ENCODE data around the gene JAM3.

Gene JAM3

DNA sequence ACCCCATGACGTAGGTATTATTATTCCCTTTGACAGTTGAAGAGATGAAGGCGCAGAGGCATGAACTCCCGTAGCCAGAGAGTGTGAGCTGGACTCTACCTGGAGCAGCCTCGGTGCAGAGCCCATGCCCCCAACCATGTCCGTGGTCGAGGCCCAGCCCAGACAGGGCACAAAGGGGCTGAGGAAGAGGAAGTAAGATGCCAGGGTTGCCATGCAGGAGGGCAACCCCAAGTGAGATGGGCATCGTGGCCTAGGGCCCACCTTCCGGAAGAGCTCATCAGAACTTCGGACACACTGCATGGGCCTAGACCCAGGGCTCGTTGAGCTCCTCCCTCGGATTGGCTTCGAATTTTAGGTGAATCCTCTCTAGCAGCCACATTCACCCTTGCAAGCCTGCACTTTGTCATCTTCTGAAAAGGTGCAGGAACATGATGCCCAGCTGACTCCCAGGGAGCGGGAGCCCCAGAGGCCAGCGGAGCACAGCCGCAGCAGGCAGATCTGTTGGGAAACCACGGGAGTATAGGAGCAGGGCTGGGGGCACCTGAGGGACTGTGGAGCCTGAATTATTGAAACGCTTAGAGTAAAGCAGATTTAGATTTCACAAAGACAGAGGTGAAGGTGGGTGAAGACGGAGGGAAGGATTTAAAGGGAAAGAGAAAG is 29.0 kb upstream of the JAM3 start:
- DNase-seq, result no peak

DNA sequence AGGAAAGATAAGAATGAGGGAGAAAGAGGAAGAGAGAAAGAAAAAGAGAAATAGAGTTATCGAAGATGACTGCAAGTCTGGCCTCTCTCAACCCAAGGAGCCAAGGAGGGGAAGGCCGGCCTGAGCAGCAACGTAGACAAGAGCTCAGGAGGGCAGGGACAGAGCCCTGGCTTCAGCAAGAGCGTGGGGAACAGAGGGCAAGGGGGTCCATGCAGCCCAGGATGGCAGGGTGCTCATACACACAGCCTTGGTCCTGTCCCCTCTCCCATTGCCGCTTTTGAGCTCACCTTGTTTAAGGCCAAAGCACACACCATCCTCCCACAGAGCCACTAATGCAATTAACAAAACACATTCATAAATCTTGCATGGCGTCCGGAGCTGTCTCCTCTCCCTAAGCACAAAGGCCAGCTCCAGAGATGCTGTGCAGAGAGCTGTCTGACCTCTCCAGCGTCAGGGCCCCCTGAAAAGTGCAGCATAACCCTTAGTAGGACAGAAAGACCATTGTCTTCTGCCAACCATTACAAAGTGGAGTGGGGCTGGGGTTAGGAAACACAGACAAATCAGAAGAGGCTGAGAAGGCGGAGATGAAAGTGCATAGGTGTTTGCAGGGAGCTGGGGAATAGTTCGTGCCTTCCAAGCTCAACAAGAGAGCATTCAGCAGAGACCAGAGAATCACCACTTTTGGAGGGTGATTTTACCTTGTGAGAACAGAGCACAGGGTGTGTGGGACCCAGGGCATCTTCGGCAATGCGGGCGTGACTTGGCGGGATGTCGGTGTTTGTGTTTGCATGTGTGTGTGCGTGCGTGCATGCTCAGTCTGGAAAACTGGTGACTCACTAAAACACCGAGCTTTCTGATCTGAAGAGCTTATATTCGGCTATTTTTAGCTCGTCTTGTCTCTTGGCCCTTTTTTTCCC is 28.2 kb upstream of the JAM3 start:
- no peak for DNase-seq

DNA sequence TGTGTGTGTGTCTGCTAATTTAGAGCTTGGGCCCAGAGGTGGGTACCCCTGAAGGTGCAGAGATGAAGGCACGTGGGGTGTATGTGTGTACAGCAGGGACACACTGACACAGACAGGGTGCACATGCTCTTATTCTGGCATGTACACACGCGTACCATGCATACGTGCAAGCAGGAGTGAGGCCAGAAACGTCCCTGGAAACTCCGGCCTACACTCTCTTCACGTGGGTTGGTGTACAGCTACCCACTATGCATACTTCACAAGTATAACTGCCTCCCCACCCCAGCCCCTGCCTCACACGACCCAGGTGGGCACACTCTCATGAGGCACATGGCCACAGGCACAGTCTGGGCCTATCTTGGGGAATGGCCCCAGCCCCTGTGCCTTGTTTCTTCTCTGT is 27.5 kb upstream of the JAM3 start:
- DNase-seq, result no peak

DNA sequence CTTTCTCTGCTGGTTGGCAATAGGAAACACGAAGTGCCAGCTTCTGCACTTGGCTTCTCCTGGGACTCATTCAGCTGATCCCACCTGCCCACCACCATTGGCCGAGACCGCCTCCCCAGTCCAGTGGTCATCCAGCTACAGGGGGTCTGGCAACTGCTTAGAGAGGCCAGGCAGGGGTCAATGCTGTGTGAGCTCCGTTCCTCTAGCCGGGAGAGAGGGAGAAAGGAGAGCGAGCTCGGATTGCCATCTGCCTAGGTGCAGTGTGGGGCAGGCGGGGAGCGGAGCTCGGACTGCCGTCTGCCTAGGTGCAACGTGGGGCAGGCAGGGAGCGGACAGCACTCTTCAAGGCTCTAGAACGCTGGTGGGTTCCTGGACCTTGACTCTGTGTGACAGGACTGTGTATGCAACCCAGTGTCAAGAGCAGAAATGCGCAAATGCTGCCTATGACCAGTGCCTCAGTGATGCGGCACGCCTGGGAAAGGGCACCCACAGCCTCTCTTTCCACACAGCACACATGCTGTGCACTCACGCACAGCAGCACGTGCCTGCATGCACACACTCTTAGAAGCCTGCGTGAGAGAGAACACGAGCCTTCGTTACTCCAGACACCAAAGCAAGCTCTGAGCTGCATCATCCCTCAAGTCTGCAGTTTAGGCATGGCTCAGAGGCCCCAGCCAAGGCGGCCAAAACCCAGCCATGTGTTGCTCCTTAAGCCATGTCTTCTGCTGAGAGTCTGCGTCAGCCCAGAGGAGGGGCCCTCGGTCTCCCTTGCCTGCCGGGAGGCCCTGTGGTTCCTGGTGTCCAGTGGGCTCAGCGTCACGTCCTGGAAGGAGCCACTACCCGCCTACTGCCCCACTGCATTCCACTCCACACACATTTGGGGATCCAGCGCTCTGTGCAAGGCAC is 26.8 kb upstream of the JAM3 start:
- DNase-seq, result no peak

DNA sequence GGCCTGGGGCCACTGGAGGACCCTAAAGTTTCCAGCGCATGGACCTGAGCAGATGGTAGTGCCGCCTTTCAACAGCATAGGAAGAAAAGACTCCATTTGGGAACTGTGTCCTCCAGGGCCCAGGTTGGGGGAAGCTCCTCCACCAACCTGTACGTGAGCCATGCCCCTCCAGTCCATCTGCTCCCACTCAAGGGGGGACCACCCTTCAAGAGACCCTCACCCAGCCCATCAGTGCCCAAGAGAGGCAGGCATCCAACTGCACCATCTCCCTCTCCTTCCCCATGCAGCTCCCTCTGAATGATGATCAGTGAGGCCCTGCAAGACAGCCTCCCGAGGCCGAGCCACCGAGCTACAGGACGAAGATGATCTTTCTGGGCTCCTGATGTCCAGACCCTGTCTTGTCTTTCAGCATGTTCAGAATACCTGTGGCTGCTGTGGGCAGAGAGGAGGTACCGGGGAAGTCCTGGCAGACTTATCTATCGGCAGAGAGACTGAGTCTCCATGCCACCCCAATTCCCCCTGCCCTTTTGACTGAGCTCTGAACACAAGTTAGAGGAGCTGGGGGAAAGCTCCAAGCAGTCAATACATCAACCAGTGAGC is 25.0 kb upstream of the JAM3 start:
- DNase-seq, result no peak

DNA sequence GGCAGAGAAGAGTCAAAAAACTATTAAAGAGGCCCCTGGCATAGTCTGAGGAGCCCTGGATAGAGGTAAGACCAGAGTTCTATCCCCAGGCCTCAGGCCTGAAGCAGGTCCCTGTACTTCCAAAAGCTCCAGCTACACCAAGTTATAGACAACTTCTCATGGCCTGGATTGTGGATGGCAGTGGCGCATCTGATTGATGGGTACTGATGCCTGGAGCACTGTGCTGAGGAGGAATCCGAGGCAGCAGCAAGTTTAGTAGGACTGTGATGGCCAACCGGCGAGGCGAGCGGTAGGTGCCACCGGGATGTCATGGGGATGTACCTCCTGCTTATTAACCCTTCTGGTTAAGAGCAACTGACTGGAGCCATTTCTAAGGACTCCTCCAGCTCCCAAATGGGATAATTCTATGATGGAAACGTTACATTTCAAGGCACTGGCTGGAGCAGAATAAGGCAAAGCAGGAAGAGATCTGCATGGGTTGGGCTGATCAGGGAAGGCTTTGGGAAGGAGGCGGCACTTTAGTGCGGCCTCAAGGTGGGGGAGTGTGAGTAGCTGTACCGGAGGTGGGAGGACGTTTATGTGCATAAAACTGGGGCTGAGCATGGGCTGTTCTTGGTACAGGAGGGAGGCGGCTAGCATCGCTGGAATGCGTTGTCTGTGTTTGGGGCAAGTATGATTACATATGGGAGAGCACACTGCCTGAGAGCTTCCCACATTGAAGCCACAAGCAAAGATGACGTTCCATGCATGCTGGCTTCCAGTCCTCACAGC is 24.2 kb upstream of the JAM3 start:
- DNase-seq, result no peak

DNA sequence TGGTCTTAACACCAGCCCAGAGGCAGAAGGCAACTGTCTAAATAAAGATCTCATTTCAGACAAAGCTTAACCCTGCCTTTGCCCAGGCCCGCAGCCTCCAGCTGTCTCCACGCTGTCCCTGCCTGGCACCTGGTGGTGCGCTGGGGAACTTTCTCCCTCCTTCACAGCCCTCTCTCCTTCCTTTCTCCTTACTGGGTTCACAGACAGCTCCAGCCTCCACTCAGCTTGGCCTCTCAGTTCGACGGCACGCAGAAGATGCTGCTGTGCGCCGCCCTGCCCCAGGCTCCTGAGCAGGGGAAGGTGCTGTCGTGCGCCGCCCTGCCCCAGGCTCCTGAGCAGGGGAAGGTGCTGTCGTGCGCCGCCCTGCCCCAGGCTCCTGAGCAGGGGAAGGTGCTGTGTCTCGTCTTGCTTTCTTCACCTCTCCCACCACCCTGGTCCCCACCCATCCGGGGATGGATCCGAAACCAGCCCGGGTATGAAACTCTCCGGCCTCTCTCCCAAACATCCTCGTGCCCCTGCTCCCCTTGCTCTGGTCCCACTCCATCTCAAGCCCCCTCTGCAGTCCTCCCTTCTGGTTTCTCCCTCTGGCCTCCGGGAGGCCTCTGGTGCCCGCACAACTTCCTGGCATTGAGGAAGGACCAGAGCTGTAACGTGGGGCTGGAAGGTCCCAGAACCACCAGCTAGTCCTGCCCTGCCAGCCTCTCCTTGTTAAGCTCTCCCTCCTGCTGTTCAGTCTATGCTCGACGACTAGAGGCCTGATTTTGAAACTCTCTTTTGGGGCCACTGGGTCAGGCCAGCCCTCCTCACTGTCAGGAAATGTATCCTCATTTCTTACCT is 22.9 kb upstream of the JAM3 start:
- peak; percentile 16 for DNase-seq

DNA sequence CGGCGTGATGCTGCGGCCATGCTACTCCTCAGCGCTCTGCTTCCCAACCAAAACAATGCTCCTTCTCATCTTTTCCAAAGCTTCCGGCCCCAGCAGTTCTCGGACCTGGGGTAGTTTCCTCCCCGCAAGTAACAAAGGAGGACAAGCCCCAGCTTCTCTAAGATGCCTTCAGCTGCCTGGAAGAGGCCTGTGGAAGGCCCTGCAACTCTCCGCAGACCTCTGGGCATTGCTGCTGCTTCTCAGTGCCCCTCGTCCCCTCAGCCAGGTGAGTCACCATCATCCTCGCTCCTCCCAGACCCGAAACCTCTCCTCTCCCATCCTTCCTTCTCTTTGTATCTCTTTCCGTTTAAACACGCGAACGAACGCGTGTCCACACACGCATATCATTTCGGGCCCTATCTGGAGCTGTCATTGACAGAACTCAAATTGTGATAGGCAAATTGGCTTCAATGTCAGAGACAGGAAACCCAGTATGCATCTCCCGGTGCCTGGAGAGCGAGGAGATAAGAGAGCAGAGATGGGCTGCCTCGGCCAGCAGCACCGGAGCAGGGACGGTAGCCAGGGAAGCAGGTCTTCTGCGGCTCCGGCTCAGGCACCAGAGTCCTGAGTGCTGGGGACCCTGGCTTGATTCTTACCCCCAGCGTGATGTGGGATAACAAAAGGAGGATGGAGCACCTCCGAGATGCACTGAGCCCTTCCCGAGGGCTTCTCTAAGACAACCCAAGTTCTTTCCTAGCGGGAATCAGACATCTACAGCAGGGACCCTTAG is 22.0 kb upstream of the JAM3 start:
- DNase-seq, result no peak

DNA sequence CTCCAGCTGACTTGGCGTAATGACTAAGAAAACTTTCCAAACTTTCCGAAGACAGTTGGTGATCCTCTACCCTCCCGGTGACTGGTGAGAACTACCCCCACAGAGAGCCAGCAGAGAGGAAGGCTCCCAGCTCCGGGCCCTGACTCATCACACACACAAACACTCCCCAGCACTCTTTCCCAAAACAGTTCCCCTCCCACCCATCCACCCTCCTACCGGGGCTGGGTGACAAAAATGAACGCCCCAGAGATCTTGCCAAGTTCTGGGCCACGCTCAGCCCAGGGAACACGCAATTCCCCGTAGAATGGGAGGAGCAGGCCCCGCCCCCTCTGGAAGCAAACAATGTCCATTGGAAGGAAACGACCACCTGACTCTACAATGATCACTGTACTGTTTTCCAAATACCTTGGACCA is 21.3 kb upstream of the JAM3 start:
- no peak for DNase-seq

DNA sequence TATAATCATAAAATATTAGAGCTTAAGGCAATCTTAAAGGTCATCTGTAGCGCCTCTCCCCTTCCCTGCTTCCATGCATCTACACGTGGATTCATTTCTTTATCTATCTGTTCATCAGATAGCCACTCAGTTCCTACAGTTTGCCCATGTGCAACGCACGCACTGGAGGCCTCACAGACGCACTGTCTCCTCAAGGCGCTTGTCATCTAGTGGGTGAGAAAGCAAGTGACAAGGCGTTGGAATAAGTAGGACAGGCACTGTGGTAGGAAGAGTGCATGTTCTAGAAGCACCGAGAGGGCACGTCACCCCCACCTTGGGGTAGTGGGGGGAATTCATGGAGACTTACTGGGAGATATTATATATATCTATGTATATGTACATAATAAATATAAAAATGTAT is 20.8 kb upstream of the JAM3 start:
- no peak for DNase-seq

DNA sequence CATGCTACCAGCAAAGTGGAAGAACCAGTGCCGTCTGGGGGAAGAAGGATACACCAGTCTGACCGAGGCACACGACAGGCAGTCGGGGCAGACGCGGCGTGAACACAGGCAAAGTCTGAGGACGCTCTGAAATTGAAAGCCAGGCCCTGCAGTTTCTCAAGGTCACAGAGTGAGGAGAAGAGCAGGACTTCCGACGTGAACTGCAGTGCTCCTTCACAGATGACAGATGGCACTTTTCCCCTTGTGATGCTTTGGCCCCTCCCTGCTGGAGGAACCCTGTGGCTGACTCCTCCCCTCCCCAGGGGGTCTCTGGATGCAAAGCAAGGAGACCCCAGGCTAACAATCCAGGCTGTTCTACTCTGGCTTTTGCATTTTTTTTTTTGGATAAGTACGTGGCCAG is 19.6 kb upstream of the JAM3 start:
- no peak for DNase-seq

DNA sequence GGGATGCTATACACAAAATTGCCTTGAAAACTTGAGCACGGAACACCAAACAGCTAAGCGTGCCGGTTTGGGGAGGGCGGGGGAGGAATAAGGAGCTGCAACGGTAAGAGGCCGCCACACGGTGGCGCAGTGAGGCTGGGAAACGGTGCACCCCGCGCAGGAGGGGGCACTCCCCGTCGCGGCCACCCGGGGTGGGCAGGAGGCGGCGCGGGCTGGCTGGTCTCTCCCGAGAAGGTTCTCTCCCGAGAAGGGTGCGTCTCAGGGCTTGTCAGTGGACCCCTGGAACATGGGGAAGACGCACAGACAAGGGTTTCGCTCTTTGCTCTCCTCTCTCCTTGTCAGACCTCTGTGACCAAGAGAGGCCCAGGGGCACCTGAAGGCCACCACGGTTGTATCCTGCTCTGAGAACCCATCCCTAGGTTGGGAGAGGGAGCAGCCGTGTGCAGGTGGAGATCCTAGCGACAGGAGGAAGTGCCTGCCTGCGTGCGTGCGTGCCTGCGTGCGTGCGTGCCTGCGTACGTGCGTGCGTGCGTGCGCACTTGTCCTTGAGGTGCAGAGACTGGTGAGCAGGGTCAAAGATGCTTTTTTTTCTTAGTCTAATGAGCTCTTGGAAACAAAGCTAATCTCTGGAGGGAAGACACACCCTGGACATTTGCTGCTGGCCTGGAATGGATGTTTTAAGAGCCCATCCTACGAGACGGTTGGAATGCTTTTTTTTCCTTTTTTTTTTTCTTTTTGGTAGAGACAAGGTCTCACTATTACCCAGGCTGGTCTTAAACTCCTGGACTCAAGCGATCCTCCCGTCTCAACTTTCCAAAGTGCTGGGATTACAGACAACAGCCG is 18.1 kb upstream of the JAM3 start:
- DNase-seq, result peak; percentile 70

DNA sequence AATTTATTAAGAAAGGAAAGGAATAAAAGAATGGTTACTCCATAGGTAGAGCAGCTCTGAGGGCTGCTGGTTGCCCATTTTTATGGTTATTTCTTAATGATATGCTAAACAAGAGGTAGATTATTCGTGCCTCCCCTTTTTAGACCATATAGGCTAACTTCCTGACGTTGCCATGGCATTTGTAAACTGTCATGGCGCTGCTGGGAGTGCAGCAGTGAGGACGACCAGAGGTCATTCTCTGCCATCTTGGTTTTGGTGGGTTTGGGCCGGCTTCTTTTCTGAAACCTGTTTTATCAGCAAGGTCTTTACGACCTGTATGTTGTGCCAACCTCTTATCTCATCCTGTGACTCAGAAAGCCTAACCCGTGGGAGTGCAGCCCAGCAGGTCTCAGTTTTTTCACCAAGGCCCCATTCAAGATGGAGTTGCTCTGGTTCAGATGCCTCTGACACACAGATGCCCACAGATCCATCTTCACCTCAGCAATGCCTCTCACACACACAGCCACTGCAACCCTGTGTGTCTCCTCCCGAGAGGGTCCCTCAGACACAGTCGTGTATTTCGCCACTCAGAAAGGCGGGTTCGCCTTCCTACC is 16.4 kb upstream of the JAM3 start:
- peak; percentile 17 for DNase-seq

DNA sequence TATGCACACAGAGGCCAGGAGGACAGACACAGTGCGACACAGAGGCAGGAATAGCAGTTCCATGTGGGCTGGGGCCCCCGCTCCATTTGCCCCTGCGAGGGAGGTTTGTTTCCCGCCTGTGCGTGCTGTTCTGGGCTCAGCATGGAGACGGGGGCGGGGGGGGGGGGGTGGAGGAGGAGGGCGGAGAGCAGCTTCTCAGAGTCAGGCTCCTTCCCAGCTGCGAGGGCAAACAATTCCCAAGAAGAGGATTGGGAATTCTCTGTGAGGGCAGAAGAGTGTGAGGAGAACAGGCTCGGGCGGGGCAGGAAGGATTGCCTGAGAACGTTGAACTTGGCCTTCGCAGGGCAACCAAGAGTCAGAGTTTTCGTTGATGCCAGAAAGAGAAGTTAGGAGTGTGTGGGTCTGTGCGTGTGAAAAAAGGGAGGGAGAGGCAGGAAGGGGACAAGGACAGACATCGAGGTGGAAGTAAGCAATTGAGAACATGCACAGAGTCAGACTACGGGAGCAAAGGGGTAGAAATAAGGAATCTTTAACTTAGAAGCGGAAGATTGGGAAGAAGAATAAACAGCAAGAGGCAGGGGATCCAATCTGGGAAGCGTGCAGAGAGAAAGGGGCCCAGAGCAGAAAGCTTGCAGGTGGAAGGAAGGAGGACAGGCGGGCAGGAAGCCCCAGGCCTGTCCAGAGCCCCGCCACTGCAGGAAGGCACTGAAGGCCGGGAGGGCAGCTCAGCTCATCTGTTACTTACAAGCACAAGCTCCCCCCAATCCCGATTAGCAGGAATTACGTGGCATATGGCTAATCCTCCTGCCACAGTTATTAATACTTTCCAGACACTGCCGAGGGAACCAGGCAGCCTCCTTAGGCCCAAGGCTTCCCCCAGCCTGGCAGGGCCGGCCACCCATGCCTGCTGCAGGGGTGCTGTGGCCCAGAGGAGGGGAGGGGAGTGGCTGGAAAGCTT is 15.6 kb upstream of the JAM3 start:
- DNase-seq, result no peak

DNA sequence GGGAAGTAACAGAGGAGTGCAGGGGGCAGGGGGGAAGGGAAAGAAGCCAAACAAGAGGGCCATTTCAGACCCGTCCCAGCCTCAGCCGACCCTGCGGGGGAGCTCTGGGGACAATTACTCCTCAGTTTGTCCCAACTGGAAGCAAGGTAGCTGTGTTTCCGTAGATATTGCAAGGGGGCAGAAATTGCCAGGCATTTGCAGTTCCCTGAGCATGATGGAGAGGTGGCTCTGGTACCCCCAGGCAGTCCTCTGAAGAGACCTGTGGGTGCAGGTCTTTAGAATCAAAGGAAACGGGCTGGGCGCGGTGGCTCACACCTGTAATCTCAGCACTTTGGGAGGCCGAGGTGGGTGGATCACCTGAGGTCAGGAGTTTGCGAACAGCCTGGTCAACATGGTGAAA is 13.8 kb upstream of the JAM3 start:
- no peak for DNase-seq

DNA sequence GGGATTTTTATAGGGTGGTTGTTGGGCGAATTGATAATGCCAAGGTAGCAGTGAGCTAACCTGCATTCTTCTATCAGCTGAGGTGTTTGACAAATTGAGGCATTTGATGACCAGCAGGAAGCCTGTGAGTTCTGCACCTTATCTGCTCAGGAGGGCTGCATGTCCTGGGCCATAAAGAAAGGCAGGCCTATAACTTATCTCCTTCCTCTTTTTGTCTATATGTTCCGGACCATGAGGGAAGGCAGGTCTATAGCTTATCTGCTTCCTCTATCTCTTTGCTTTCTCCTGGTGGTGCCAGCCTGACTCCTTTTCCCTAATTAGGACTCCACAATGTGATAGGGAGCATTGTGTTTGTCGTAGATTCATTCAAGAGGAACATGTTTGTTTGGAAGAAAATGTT is 8.6 kb upstream of the JAM3 start:
- no peak for DNase-seq

DNA sequence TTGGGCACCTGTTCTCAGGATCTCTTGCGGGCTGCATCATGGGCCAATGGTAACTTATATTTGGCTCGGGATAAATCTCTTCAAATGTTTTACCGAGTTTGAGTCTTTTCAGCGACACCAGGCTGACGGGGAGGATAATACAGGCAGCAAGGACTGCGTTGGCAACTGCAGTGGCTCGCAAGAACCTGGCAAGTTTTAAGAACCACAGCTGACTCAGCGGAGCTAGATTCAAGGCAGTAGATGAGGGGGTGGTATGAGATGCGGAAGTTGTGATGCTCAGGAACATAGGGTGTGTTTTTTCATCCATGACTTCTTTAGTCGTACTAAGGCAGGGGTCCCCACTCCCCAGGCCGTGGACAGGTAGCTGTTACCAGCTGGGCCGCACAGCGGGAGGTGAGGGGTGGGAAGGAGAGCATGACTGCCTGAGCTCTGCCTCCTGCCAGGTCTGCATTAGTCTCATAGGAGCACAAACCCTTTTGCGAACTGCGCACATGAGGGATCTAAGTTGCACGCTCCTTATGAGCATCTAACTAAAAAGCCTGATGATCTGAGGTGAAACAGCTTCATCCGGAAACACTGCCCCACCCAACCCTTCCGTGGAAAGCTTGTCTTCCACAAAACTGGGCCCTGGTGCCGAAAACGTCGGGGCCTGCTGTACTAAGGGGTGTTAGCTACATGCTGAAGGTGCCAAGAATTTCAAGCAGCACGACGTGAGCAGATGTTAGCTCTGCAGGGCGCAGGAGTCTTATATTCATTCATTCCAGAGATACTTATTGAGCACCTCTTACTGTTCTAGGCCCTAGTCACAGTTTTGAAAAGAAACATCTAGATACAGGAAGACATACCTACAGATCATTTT is 6.4 kb upstream of the JAM3 start:
- no peak for DNase-seq

All from stimulated activated CD4-positive, alpha-beta T cell treated with anti-CD3 and anti-CD28 coated beads, Interleukin-1b, Interleukin-23, amount 100 ng/mL, for 48 hours (primary cell).